Measurements from ENCODE around the gene TACC3.

The TACC3 gene

GRCh38 chr4:1725521-1725920 is 4.2 kb downstream of the TACC3 start:
- DNase-seq, result no peak

- peak; percentile 72 for DNase-seq
These were observed 5.0 kb downstream of the TACC3 start for GRCh38 chr4:1726146-1726934.

- DNase-seq, result peak; percentile 78
These were observed 6.1 kb downstream of the TACC3 start for GRCh38 chr4:1727117-1728031.

DNA sequence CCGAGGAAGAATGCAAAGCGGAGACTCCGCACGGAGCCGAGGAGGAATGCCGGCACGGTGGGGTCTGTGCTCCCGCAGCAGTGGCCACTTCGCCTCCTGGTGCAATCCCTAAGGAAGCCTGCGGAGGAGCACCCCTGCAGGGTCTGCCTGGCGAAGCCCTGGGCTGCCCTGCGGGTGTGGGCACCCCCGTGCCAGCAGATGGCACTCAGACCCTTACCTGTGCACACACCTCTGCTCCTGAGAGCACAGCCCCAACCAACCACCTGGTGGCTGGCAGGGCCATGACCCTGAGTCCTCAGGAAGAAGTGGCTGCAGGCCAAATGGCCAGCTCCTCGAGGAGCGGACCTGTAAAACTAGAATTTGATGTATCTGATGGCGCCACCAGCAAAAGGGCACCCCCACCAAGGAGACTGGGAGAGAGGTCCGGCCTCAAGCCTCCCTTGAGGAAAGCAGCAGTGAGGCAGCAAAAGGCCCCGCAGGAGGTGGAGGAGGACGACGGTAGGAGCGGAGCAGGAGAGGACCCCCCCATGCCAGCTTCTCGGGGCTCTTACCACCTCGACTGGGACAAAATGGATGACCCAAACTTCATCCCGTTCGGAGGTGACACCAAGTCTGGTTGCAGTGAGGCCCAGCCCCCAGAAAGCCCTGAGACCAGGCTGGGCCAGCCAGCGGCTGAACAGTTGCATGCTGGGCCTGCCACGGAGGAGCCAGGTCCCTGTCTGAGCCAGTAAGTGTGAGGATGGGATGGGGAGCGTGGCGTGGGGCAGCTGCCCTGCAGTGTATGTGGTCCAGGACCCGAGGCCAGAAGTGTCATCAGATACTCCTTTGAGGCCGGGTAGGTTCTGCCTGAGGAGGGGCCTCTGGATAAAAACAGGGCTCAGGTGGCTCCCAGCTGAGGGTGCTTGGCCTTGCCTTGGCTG is 7.0 kb downstream of the TACC3 start:
- no peak for DNase-seq

DNA sequence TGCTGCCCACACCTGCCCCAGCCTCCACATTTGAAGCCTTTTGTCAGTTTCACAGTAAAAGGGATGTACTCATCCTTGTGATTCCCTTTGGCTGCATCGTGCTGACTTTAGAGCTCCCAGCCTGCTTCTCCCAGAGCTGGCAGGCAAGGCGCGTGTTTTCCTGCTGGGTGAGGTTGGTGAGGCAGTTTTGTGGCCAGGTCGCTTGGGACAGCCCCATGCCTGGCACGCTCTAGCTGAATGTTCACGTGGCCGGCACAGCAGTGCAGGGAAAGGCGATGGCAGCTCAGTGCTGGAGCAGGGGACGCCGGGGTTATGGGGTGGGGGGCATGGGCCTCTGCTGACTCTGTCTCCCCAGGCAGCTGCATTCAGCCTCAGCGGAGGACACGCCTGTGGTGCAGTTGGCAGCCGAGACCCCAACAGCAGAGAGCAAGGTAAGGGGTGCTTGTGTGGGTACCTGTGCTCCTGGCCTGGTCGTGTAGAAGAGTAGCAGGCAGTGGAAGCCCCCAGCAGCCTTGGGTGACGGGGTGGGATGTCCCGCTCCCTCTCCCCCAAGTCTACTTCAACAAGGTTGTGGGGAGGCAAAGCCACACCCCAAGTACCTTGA is 9.3 kb downstream of the TACC3 start:
- DNase-seq, result no peak

DNA sequence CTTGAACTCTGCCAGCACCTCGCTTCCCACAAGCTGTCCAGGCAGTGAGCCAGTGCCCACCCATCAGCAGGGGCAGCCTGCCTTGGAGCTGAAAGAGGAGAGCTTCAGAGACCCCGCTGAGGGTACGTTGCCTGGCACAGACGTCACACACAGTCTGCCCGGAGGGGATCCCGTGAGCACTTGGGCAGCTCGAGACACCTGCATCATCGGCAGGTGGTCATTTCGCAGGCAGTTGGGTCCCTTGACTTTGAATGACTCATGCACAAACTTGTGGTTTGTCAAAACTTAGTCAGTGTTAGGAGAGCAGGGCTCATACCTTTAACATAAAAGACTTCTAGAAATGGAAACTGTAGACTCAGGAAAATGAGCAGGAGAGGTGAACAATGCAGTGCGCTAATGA is 9.9 kb downstream of the TACC3 start:
- no peak for DNase-seq

GRCh38 chr4:1732911-1733310 is 11.6 kb downstream of the TACC3 start:
- DNase-seq, result no peak

DNA sequence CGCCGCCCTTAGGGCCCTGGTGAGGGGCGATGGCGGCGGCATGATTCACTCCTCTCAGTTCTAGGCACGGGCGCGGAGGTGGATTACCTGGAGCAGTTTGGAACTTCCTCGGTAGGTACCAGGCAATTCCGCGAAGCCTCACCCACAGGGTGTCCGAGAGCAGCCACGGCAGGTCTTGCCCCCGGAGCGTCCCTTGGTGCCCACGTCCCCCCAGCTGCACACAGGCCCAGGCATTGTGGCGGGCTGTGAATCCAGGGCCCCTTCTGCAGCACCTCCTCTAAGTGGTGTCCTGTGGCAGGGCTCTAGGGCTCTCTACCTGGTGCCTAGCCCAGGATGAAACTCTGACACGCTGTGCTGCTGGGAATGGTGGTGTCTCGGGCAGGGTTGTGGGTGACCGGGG is 13.9 kb downstream of the TACC3 start:
- no peak for DNase-seq

DNA sequence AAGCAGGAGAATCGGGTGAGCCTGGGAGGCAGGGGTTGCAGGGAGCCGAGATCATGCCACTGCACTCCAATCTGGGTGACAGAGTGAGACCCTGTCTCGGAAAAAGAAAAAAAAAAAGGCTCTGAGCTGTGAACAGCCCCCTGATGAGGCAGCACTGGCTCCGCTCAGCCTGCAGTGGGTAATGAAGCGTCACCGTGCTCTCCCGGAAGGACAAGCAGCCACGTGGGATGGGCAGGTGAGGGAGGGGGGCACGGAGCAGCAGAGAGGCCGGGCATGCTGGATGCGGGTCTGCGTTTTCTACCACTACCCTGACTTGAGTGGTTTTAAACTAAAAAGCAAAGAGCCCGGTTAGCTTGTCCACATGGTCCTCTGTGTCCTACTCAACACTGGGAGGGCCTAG is 15.5 kb downstream of the TACC3 start:
- DNase-seq, result no peak

- no peak for DNase-seq
These were observed 16.3 kb downstream of the TACC3 start for GRCh38 chr4:1737666-1738065.

DNA sequence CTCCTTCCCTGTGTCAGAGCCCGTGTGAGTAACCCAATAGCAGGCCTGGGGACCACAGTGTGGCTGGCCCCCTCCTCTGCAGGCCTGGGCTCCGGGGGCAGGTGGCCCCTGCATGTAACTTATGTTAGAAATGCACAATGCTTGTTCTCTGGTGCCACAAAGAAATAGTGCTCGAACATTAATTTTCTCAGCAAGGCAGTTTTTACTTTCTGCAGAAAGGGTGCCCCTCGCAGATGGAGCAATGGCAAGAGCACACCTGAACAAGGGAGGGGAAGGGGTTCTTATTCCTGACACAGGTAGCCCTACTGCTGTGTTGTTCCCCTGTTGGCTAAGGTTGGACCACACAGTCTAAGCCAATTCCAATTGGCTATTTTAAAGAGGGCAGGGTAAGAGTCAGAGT is 17.1 kb downstream of the TACC3 start:
- no peak for DNase-seq

DNA sequence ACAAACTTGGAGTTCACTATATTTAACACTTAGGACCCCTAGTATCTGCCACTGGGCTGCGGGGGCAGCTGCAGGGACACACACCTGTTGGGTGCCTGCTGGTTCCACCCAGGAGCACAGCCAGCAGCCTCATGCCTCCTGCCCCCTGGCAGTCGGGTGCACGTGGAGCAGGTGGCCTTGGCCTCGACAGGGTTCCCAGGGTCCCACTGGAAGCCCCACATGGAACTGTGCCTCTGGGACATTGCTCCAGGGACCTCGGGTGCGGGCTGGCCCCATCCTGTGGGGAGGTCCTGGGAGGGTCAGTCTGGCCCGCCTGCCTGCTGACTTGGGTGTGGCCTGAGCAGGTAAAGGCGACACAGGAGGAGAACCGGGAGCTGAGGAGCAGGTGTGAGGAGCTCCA is 18.0 kb downstream of the TACC3 start:
- no peak for DNase-seq

GRCh38 chr4:1740021-1740545 is 18.8 kb downstream of the TACC3 start:
- DNase-seq, result no peak

DNA sequence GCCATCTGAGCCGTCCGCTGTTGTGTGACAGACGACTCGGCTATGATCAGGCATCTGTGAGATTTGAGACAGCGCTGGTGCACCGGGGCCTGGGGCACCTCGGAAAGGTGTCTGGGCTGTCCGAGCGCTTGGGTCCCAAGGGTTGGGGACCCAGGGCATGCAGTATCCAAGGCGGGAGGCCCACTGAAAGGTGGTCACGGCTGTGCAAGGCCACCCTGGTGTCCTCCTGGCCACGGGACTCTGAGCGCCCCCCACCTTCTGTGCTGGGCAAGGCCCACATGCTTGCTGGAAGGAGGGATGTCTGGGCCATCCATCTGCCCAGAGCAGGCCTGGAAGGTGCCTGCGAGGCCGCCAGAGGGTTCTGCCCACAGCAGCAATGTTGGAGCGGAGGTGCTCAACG is 19.9 kb downstream of the TACC3 start:
- DNase-seq, result no peak

DNA sequence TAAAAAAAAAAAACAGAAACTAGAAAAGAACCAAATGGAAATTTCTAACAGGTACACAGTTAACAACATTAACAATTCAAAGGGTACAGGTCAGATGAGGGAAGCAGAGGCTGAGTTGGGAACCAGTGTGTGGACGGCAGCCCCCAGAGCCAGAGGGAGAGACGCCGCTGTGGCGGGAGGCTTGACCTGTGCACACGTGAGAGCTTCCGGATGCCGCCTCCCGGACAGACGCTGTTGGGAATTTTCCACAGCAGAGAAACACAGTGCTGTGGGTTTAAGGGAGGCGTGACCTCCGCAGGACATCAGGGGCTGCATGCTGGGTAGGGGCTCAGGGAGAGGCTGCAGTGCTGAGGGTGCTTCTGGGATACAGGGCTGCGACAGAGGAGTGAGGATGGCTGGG is 22.2 kb downstream of the TACC3 start:
- DNase-seq, result no peak

DNA sequence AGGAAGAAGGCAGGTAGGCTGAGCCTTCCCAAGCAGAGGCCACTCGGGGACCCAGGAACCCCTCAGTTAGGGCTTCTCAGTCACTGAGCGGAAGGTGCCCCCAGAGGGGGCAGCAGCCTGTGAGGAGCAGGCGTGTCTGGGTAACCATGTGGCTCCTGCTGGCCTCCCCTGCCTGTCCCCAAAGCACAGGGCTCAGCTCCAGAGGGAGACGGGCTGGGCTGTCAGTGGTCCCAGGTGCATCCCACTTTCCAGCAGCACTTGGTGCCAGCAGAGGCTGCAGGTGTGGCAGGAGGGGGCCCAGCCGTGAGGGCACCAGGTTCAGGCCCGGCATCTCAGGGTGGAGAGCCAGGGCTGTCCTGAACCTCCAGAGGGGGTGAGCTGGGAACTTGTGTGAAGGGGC is 22.7 kb downstream of the TACC3 start:
- DNase-seq, result no peak

- no peak for DNase-seq
These were observed 23.2 kb downstream of the TACC3 start for GRCh38 chr4:1744552-1744951.

DNA sequence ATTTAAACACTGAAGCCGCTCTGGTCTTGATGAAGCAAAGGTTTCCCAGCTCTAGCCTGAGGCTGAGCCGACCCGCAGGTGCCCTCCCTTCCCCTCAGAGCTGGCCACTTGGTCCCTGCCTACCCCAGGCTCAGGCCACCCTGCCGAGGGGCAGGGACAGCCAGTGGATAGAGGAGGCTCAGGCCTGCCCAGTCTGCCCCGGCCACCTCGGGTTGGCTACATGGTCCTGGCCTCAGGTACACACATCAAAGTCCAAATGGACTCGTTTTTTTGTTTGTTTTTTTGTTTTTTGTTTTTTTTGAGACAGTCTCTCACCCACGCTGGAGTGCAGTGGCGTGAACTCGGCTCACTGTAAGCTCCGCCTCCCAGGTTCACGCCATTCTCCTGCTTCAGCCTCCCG is 23.8 kb downstream of the TACC3 start:
- no peak for DNase-seq

DNA sequence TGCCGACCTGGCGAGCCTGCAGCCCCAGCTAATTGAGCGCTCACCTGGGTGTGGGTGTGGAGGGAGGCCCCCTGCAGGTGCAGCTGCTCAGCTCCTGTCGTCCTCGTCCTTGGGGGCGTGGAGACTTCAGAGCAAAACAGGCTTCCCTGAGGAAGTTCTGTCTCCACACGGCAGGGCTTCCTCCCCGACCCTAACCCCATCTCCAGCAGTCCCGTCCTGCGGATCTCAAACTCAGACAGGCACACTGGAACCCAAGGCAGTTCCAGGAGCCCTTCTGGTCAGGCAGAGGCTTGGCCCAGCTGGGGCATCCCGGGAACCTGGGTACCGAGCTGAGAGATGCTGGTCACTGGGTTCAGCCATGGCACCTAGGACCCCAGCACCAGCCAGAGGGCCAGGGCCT is 24.4 kb downstream of the TACC3 start:
- DNase-seq, result no peak

DNA sequence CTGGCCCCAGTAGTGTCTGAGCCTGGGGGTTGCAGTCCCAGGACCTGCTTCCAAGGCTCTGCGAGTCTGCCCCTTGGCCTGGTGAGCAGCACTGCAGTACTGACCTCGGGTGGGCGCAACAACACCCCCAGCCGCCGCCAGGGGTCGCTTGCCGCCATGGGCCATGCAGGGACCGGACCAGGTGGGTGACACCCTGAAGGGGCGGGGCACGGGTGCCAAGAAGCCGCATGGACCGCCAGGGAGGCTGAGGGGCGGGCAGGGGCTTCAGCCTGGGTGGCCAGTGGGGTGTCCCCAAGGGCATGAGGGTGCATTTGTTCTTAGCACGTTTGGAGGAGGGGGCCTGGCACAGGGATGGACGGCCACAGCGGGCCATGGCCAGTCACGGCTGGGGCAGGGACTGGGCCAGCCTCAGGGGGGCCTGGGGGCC is 25.0 kb downstream of the TACC3 start:
- peak; percentile 64 for DNase-seq

DNA sequence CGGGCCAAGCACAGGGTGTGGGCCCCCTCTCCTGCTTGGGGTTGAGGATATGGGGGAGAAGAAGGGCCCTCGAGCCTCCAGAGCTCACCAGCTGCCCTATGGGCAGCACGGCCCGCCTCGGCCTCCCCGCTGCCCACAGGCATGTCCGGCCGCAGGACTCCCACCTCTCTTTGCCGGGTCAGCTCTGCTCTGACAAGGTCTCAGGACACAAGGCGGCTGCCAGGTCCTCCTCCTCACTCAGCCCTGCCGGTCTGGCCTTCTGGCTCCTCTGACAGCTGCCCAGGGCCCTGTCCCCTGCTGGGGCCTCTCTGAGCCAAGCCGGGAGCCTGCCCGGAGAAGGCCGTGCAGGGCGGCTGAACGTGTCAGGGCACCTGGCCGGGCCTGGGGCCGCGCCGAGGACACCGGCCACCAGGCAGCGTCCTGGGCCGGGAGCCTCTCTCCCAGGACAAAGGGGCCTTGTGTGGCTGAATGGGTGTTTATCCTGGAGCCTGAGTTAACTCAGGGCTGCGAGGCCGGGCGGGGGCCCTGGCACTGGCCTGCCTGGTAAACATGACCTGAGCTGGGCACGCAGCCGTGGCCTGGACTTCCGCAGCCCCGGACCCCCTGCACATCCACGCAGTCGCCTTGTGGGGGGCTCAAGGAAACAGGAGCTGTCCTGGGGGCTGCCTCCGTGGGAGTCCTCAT is 25.7 kb downstream of the TACC3 start:
- DNase-seq, result no peak

DNA sequence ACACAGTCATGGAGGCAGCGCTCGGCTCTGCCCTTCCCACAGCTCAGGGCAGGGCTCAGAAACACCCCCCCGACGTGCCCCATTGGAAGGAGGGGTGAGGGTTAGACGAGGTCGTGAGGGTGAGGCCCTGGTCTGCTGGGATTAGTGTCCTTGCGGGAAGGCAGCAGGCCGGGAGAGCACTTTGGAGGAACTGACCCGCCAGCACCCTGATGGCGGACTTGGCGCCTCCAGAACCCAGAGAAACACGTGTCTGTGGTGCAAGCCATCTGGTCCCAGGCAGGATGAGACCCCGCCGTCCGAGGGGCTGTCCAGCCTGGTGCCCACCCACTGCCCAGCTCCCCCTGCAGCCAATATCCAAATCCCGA is 26.3 kb downstream of the TACC3 start:
- DNase-seq, result no peak
